NCI-H226 (cell line): ENCODE measurements around the gene SELENOP.
A peak's percentile ranks its signal among the peaks of the same experiment; 100 is the strongest.
"Not testable (repeated sequence)": the region's sequence is repeated elsewhere in the genome, so short reads cannot be mapped to it uniquely, and the experiment has no call there.

Source experiments
- DNase-seq: peaks from one replicate; pipeline ENCODE4 v3.0.0-alpha.2; 2015

SELENOP gene

DNA sequence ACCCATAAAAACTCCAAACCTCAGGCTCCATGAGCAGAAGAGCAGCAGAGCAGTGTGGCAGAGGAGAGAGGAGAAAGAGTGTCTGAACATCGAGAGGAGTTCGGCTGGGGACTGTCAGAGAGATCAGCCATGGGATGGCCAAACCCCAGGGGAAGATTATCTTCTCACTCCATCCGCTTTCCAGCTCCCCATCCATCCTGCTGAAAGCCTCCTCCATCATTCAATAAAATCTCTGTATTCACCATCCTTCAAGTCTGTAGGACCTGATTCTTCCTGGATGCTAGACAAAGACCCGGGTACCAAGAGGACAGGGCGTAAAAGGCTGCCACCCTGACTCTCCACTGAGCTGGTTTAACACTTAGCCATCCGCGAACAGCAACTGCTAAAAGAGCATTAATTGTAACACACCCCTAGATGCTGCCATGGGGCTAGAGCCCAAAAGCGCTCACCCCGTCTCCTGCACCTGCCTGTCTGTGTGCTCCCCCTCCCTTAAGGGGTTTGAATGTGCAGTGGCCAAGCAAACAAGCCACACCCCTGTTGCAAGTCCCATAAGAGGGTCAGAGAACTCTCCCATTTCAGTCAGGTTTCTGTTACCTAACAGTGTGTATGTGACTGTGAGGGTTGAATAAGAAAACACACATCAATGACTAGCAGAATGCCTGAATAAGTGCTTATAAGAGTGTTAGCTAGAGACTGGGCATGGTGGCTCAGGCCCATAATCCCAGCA is 13.9 kb upstream of the SELENOP start:
- no peak for DNase-seq

DNA sequence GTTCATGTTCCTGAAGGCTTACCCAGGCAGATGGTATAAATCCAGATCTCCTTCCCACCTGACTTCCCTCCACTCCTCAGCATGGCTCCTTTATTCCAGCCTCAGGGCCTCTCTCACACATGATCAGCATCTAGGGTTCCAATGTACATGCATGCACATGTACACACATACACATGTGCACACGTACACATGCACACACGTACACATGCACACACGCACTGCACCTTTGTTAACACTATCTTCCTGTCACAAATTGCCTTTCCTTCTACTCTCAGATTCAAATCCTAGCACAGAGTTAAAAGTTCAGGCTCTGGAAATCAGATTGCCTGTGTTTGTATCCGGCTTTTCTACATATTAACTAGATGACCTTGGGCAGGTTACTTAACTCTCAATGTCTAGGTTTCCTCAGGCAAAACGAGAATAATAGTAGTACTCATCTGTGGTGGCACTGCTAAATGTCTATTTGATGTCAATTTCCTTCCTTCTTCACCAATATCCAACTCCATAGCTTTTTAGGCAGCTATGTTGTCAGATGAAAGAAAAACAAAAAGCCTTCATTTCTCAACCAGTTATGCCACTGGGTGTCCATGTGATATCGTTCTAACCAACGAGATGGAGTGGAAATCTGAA is 12.8 kb upstream of the SELENOP start:
- no peak for DNase-seq

DNA sequence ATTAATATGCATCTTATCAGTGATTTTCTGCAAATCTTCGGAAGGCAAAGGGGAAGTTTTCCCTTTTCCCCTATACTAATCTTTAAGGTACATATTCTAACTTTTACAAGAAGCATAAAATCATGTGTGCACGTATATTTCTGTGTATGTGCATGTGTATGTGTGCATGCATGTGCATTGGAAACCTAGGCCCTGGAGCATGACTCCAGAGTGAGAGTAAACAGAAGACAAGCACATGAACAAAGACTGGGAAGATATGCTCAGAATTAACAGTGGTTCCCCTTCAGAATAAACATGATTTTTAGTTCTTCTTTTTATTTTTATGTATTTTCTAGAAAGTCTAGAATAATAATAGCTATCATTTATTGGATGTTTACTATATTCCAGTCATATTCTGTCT is 10.9 kb upstream of the SELENOP start:
- no peak for DNase-seq

DNA sequence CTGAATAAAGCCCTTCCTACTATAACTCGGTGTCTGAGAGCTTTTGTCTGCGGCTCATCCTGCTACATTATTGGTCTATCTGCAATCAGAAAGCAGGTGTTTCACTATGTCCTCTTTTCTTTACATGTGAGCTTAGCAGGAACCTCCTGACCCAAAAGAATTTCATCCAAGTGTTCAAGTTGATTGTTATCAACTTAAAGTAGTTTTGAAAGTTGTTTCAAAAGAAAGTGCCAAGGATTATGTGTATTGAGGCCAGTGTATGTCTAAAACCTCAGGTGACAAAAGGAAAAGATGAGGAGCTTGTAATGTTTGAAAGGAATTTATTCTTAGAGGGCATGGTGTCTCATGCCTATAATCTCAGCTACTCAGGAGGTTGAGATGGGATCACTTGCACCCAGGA is 8.1 kb upstream of the SELENOP start:
- DNase-seq = no peak

DNA sequence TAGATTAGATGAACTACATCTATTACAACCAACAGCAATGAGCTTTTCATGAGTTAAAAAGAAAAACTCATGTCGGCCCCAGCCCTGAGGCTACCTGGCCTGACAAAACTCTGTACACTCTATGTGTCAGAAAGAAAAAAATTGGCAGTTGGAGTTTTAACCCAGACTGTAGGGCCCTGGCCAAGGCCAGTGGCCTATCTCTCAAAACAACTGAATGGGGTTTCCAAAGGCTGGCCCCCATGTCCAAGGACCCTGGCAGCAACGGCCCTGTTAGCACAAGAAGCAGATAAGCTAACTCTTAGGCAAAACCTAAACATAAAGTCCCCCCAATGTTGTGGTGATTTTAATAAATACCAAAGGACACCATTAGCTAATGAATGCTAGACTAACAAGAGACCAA is 4.9 kb upstream of the SELENOP start:
- DNase-seq = not testable (repeated sequence)

DNA sequence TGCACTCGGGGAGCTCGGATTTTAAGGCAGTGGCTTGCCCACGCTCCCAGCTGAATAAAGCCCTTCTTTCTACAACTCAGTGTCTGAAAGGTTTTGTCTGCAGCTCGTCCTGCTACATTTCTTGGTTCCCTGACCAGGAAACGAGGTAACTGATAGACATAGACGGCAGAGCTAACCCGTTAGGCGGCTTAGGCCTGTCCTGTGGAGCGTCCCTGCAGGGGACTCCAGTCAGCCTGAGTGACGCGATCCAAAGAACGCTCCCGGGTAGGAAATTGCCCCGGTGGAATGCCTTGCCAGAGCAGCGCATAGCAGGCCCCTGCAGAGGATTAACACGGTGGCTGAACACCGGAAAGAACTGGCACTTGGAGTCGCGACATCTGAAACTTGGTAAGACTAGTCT is 1.8 kb upstream of the SELENOP start:
- DNase-seq = no peak

DNA sequence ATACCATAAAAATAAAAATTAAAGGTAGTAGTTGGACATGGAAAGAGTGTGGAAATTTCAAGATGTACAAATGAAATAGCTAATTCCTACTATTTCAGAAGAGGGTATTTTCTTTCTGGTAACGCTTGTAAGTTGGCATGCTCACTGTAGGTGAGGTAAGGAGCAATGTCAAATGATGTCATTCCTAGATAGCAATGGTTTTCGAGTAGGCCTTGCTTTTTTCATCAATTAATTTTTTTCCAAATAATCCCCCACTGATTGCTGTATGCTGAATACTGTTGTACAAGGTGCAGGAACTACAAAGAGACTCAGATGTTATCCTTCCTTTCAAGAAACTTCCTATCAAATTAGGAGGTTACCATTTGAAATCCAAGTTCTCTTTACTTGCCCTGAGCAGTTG is 928 bp upstream of the SELENOP start:
- no peak for DNase-seq

DNA sequence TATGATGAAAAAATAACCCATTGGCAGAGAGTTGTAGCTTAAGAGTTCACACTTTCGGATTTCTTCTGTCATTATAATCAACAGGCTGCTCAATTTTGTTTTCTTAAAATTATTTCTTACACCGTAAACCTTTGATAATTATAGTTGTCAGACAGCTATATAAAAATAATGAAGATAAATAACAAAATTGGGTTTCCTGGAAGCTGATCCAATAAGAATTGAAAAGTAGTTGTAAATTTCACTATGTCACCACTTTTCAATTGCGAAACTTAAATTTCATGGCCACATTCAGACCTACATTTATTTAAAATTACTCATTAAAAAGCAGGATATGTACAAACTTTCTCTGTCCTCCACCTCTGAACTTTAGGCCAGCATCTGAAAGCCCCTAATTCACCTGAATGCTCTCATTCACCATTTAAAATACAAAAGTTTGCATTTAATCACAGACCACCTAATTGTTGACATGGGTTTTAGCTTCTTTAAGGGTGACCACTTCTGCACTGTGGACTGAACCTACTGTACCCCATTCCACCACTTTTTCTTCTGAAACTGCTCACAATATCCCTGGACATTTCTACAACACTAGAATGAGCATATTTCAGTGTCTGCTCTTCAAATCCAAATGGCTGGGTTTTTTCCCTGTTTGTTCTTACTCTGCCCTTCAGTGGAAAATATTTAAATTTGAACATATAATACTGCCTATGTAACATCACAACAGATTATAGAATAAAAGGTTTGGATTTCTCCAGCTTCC is 680 bp downstream of the SELENOP start:
- no peak for DNase-seq

DNA sequence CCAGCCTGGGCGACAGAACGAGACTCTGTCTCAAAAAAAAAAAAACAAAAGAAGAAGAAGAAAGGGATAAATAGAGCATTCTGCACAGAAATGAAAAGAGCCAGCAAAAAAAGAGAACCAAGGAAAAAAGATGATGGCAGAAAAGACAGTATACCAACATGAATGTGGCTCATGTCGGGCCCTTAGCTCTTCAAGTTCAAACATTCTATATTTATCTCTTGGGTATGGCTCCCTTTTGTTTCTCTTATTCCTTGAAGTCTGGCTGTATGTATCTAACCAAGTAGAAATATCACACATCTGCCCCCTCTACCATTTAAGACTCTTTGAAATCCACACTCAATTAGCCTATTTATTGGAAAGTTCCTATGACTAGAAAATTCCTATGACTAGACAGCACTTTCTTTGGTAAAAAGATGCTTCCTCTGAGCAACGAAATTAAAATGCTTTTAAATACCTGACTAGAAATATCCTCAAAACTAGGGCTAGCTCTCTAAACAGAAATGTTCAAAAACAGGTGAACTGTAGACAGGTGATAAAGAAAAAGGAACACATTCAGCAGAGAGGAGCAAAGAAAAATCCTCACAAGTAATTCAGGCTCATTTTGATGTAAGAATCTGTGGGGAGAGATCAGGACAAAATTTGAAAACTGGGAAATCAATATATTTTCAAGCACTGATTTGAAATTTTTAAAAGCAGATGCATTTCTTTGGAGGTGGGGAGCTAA is 2.6 kb downstream of the SELENOP start:
- DNase-seq = no peak

DNA sequence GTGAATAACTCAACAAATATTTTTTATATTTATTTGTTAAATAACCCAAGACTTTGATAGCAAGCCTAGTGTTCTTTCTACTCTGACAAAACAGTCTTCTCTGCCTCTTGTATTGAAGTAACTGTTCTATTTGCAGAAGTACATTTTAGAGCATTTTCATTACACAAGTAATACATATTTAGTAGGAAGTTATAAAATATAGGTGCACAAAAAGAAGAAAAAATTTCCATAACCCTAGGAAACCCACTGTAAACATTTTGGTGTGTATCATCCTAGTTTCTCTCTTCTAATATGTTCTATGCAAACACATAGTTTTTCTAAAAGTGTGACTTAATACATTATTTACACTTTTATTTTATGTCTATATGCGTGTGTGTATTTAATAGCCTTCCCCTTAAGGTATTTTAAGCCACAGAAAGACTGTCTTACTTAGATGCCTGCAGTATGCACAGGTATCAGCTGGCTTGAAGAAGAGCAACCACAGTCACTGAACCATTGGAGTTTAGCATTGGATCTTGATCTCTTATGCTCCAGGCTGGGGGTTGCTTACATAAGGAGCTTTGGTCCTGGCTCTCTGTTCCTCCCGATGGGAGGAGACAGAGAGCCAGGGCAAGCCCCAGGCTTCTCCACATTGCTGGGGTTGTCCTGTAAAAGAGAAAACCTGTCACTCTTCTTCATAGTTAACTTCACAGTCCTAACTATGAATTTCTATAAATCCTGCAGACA is 3.8 kb downstream of the SELENOP start:
- DNase-seq = peak; percentile 9

DNA sequence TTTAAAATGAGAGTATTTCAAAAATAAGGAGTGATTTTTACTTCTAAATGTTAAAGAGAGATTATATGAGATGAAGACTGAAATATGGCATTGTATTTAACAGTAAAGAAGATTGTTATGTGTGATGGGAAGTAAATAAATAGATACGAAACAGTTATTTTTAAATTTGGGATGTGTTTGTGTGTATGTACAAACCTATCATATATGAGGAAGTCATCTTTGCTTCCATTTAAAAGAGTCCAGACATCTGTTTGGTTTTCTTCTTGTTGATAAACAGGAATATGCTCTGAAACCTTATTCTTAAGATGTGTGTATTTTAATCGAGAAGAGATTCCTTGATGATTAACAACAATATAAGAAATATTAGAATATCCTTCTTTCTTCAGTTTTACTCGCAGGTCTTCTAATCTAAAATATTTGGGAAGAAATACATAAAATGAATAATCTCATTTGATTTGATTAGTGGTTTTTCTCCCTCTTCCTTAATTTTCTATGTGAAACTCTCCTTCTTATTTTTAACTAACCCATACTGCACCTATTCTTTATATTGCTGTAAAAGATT is 4.9 kb downstream of the SELENOP start:
- no peak for DNase-seq

DNA sequence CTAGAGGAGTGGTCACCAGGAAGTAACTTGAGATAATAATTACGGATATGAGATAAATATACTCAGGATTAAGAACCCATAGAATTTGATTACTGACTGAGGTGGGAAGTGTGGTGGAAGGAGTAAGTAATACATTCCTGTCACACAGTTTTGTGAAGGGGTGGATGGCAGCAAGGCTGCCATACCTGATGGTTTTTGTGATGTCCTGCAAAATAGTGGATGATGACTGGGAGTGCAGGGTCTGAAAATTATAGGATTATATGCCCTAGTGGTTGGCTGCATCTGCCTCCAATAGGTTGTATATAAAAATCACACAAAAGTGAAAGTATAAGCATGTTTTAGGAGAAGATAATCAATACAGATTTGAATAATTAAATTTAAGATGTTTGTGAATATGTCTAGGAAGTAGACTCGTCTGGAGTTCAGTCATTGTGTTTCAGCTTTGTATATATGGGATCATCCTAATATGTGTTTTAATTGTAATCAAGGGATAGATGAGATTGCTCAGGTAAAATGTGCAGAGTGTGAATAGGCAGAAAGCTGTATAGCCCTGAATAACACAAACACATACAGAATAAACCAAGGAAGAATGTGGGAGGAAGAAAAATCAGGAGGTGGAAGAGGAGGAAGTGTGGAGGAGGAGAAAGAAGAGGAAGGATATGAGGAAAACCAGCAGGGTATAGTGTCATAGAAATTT is 5.5 kb downstream of the SELENOP start:
- no peak for DNase-seq

DNA sequence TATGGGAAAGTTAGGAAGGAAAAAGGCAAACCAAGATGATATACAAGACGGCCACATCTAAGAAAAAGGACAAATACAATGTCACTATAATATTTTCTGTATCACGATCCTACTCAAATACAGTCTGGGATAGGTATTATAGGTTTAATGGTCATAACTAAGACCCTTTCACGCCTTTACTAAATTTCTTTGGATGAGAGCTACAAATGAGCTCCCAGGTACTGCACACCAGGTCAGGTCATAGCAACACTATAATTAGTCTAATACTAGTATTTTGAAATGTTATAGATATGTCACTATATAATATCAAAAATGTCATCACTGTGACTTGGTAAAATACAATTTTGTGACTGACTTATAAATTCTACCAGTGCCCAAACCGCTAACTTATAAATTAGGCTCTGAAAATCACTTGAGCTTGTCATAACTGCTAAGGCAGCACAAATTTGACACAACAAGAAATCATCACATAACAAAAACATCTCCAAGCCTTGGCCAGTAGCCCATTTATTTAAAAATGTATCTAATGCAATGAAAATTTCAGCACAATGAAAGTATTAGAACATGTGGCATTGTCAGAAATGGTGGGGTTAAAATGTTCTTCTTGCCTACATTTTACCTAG is 6.9 kb downstream of the SELENOP start:
- no peak for DNase-seq

DNA sequence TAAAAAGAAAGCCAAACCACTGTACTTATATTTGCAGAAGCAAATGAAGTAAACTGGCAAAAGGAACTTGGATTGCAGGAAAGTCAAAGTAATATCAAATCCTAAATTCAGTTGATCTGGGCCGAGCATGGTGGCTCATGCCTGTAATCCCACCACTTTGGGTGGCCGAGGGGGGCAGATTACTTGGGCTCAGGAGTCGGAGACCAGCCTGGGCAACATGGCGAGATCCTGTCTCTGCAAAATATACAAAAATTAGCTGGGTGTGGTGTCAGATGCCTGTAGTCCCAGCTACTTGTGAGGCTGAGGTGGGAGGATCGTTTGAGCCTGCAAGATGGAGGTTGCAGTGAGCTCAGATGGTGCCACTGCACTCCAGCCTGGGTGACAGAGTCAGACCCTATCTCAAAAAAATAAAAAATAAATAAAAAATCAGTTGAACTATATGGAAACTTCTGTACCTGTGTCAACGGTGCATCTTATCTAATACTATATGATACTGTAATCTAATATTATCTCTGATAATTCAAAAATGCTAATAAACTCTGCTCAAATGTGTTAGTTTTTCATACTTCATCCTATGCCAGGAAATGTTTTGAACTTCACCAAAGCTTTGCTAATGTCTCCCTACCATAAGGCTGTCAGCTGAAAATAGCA is 10.1 kb downstream of the SELENOP start:
- DNase-seq = no peak

DNA sequence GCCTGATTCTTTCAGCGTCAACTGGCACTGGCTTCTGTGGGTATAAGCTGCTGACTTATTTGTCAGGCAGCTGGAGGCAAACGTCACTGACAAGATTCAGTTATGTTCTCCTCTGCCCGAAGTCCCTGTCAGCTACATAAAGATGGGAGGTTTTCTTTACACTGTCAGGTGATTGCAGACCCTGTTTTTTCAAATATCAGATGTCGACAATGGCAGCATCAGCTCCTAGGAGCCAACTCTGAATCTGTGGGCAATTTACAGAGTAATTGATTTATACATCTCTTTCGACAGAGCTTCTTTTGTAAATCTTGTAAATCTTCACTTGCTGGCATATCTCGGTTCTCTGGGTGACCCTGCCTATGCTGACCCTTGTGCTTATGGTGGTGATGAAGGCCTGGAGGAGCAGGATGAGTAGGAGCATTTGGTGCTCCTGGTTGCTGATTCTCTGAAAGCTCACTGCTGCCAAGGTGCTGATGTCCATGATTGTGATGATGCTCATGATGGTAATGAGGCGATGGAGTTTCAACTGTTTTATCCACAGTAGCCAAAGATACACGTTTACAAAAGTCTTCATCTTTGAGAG is 10.9 kb downstream of the SELENOP start:
- no peak for DNase-seq

DNA sequence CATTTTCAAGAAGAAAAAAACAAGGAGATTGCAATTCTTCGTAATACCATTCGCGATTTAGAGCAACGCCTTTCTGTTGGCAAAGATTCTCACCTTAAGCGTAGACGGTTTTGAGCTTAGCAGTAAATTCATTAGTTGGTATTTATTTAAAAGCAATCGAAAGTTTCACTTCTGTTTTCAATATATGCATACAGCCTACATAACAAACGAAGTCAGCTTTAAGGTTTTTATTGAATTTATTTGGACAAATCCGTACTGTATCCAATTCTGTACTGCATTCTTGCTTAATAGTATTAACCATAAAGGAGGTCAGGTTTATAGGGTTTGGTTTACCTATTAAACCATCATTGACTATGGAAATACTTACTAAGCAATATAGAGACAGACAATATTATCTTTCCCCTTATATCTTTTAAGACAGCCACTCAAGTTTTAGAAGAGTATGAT is 12.0 kb downstream of the SELENOP start:
- DNase-seq = no peak

DNA sequence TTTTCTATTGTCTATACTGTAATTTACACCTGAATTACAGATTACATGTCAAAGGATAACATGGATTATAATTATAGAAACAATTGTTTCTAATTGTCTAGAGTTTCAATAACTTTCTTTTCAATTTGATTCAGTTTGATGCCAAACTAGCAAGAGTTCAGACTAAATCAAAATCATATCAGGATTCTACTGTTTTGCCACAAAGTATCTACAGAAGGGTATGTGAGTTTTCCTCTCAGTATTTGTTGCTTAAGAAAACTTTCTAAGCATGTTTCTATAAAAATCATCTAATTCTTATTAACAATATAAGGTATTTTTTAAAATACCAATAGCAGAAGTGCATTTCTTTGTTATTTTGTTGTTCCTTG is 12.5 kb downstream of the SELENOP start:
- no peak for DNase-seq

DNA sequence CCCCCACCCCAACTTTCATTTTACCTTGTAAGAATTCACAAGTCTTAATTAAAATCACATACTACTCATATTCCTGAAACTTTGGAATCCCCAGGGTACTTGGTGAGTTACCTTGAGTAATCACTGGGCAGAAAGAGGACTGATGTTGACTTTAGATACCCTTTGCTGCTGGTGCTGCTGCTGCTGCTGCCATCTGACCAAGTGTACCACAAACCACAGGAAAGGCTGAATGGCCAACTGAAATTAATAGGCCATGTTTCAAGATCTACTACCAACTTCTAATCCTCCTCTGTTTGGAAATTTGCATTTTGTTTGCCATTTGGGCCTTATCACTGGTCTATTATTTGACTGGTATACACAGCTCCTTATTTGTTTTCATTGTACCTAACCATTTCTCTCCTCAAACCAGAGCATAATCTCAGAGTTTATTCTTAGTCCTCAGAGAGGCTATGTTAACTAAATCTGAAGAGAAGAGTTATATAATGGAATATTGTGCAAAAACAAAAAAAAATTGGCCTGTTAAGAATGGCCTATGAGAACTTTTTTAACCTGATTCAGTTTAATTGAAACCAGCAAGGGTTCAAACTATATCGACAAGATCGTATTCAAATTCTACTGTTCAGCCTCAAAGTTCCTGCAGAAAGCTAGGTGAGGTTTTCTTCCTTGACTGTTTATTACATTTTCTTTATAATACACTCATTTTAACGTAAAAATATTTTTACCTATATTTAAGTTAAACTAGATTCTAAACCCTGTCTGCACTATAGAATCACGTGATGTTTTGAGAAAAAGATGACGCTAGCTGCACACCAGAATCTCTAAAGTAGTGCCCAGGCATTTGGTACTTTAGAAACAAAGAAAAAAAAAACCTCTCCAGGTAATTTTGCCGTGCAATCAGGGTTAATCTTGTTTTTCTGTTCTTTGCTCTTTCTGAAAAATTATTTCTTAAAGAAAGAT is 13.1 kb downstream of the SELENOP start:
- DNase-seq = no peak

DNA sequence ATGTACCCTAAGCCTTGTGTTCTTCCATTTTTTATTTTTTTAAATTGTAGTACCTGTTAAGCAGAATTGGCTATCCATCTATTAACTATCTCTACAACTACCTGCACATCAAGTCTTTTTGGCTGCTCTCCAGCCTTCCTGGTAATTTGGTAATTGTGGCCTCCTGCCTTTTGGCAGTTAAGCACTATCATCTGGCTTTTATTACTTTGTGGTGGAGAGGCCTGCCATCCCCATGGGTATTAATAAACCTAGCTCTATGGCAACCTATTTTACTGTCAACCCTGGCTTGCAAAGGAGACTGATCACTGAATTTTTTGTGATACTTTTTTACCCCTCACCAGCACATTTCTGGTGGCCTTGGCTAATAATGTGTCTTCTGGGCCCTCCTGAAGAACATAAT is 20.5 kb downstream of the SELENOP start:
- no peak for DNase-seq
